ENCODE results near the gene RUNX3. TPM values are rescaled to one million over a fixed set of nuclear protein-coding genes. Genes with fewer than 3 reads are reported as not detected.
"Not testable (repeated sequence)": the region's sequence is repeated elsewhere in the genome, so short reads cannot be mapped to it uniquely, and the experiment has no call there.

Gene RUNX3
- total RNA-seq, 1 donor from 2014 or later, result 0.41 TPM

DNA sequence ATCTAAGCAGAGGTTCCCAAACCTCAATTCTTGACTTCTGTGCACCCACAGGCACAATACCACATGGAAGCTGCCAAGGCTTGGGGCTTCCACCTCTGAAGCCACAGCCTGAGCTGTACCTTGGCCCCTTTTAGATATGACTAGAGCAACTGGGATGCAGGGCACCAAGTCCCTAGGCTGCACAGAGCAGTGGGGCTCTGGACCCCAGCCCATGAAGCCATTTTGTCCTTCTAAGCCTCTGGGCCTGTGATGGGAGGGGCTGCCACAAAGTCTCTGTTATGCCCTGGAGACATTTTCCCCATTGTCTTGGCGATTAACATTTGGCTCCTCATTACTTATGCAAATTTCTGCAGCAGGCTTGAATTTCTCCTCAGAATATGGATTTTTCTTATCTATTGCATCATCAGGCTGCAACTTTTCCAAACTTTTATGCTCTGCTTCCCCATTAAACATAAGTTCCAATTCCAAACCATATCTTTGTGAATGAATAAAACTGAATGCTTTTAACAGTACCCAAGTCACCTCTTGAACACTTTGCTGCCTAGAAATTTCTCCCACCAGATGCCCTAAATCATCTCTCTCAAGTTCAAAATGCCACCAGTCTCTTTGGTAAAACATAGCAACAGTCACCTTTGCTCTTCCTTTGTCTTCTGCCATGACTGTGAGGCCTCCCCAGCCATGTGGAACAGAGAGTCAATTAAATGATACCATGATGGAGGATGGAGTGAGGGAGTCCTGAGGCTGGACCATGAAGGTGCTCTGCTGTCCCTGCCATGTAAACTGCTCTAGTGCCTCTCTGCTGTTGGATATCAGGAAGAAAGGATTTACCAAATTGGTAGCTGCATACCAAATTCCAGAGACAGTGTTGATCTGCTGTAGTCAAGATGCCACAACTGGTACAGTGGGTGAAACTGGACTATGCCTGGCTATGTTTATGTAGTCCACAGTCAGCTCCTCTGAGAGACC lies 37.6 kb downstream of the RUNX3 start:
- no peak for DNase-seq (ENCODE audit: extremely low spot score, unreplicated experiment)
- peaks cover 5% of the 10 kb centered on the region for H3K36me3 Mint-ChIP-seq
- no peak for TF ChIP-seq CTCF (conservative IDR thresholded peaks at IDR 0.05)

DNA sequence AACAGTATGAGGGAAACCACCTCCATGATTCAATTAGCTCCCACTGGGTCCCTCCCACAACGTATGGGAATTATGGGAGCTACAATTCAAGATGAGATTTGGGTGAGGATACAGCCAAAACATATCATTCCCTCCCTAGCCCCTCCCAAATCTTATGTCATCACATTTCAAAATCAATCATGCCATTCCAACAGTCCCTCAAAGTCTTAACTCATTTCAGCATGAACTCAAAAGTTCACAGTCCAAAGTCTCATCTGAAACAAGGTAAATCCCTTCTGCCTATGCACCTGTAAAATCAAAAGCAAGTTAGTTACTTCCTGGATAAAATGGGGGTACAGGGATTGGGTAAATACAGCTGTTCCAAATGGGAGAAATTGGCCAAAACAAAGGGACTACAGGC lies 38.7 kb downstream of the RUNX3 start:
- H3K9me3 Mint-ChIP-seq, result peaks cover 10% of the 10 kb centered on the region
- not testable (repeated sequence) for H3K27ac Mint-ChIP-seq; H3K4me3 Mint-ChIP-seq; DNase-seq (ENCODE audit: extremely low spot score, unreplicated experiment); H3K4me1 Mint-ChIP-seq (ENCODE audit: unreplicated experiment); H3K27me3 Mint-ChIP-seq; H3K36me3 Mint-ChIP-seq

More for the DNA sequence above, 37.6 kb downstream of the RUNX3 start:
- no peak overlapping the region for H3K4me3 Mint-ChIP-seq
- no peaks in the 10 kb centered on the region for H3K4me1 Mint-ChIP-seq (ENCODE audit: unreplicated experiment)
- H3K9me3 Mint-ChIP-seq, result peaks cover 10% of the 10 kb centered on the region
- peaks cover 5% of the 10 kb centered on the region for H3K27me3 Mint-ChIP-seq
- no peak overlapping the region for H3K27ac Mint-ChIP-seq

DNA sequence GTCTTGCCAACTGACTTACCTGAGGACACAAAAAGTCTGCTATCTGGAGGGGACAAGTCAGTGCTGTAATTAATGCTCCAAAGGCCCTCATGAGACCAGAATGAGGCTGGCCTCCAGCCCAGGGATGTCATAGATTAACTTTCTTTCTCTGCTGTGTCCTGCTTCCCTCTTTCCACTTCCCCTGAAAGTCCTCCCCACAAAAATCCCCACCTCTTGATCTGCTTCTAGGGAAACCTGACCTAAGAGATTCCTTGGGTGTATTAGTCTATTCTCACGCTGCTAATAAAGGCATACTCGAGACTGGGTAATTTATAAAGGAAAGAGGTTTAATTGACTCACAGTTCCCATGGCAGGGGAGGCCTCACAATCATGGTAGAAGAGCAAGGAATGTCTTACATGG lies 39.2 kb downstream of the RUNX3 start:
- no peak for DNase-seq (ENCODE audit: extremely low spot score, unreplicated experiment)
- Mint-ChIP-seq H3K27ac (no peak overlapping the region), H3K9me3 (peaks cover 10% of the 10 kb centered on the region)

DNA sequence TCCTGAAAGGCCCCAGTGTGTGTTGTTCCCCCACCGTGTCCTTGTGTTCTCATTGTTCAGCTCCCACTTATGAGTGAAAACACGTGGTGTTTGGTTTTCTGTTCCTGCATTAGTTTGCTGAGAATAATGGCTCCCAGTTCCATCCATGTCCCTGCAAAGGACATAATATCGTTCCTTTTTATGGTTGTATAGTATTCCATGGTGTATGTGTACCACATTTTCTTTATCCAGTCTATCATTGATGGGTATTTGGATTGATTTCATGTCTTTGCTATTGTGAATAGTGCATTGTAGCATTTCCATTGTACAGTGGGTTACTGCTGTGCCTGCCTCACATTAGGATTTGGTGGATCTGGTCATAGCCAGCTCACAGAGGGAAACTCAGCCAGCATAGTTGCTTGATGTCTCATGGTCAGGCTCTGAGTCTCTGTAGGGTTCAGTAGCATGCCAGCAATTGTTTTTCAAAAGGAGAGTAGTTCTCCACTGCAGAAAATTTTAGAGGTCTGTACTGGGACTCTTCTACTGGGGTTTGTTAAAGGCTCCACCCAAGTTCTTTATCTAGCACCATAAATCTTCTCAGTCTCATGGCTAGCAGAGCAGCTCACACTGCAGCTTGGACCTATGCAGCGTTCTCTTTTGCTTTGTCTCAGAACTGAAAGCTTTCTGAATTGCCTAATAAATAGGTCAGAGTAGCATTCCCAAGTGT lies 41.0 kb downstream of the RUNX3 start:
- DNase-seq (ENCODE audit: extremely low spot score, unreplicated experiment), result no peak
- H3K36me3 Mint-ChIP-seq, result peaks cover 5% of the 10 kb centered on the region
- no peak for TF ChIP-seq CTCF (conservative IDR thresholded peaks at IDR 0.05)
- no peaks in the 10 kb centered on the region for H3K4me1 Mint-ChIP-seq (ENCODE audit: unreplicated experiment)
- no peak overlapping the region for H3K27ac Mint-ChIP-seq
- no peak overlapping the region for H3K4me3 Mint-ChIP-seq
- peaks cover 15% of the 10 kb centered on the region for H3K9me3 Mint-ChIP-seq
- peaks cover 4% of the 10 kb centered on the region for H3K27me3 Mint-ChIP-seq

More for the DNA sequence above, 39.2 kb downstream of the RUNX3 start:
- H3K4me3 Mint-ChIP-seq, result no peak overlapping the region
- no peaks in the 10 kb centered on the region for H3K4me1 Mint-ChIP-seq (ENCODE audit: unreplicated experiment)
- H3K36me3 Mint-ChIP-seq, result peaks cover 5% of the 10 kb centered on the region
- no peak for TF ChIP-seq CTCF (conservative IDR thresholded peaks at IDR 0.05)
- no peaks in the 10 kb centered on the region for H3K27me3 Mint-ChIP-seq

GRCh38 chr1:24888061-24888970 lies 41.8 kb downstream of the RUNX3 start:
- Mint-ChIP-seq H3K4me3 (no peak overlapping the region), H3K27me3 (peaks cover 7% of the 10 kb centered on the region), H3K9me3 (peaks cover 16% of the 10 kb centered on the region), H3K27ac (no peak overlapping the region), H3K4me1 (ENCODE audit: unreplicated experiment) (no peaks in the 10 kb centered on the region), H3K36me3 (peaks cover 5% of the 10 kb centered on the region)
- no peak for DNase-seq (ENCODE audit: extremely low spot score, unreplicated experiment)
- no peak for TF ChIP-seq CTCF (conservative IDR thresholded peaks at IDR 0.05)
